Iris pigment epithelial cell (primary cell): Measurements from ENCODE around the gene HSDL1.

ENCODE experiments used
- DNase-seq: peaks from one replicate; pipeline ENCODE4 v3.0.0-alpha.2; 2011; ENCODE audit warnings: low read depth

Gene HSDL1

DNA sequence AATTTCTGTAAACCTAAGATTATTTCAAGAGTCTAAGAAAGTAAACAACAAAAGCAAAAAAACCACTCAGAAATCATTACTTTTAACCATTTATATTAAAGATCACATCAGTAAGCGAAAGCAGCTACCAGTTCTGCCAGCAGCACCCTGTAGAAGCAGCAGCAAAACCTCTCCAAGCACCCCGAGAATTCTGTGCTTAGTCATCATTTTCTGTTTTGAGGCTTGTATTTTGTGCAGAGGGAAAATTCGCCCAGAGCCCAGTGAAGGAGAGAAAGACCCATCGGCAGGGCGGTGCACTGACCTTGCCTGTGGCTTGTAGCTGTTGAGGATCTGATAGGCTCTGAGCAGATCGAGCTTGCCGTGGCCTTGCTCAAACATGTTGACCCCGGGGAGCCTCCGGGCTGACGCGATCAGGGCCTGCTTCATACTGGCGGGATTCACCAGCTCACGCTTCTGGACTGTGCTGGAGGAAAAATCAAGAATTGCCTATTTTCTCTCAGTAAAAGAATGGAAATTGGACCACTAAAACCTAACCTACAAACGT is 63.5 kb downstream of the HSDL1 start:
- no peak for DNase-seq

DNA sequence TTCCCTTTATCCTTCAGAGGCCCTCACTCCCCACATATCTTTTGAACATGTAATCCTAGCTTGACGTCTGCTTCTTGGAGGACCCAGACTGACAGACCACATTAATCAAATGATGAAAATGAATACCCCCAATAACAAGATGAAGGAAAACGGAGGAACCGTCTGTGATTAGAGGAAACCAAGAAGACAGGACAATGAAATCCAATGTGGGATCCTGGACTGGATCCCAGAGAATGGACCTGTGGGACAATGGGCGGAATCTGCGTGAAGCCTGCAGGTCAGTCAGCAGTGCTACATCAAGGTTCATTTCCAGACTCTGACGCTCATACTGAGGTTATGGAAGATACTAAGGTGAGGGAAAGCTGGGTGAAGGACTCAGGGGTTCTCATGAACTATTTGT is 64.2 kb downstream of the HSDL1 start:
- no peak for DNase-seq

DNA sequence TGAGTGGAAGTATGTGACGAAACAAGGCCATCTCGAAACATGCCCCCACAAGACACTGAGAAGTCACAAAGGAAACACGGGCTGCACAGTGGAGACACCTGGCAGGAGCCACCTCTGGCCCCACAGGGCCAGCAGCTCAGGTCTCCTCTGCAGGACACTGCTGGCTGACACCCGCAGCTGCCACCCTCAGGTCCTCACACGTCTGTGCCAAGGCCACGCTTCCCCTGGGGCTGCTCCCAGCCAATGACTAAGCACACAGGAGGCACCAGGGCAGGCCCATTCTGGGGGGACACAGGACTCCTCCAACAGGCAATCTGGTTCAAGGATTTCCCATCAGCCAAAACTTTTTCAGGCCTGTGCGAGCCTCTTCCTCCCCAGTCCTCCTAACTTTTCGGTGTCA is 64.6 kb downstream of the HSDL1 start:
- DNase-seq, result no peak

DNA sequence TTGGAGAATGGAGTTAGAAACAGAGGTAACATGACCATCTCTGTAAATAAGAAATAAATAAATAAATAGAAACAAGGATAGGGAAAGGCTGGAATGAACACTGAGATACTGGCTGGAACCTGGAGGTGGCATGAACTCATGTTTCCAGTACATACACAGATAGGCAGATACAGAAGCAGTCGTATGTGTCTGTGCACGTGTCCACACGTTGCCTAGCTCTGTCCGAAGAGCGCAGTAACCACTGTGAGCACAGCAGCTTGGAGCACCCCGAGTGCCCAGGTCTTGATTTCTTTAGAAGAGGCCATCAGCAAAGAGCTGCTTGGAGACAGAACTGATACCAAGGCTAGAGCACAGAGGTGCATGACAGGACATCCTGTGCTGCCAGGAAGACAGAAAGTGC is 65.3 kb downstream of the HSDL1 start:
- DNase-seq, result no peak

DNA sequence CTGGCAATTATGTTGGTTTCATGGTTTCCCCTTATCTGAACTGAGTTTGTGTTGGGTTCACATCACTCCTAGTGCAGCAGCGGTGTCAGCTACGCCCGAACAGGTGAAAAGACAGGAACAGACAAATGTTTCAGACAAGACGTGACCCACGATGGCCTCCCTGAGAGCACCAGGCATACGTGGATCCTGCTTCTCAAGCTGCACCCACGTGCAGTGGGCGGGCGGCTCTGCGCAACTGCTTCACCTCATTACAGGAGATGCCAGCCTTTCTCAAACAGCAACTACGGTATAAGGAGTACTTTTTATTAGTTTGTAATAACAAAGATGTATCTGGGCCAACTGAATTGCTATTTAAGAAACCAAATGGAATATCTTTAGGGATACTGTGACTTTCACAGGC is 69.6 kb downstream of the HSDL1 start:
- DNase-seq, result no peak

DNA sequence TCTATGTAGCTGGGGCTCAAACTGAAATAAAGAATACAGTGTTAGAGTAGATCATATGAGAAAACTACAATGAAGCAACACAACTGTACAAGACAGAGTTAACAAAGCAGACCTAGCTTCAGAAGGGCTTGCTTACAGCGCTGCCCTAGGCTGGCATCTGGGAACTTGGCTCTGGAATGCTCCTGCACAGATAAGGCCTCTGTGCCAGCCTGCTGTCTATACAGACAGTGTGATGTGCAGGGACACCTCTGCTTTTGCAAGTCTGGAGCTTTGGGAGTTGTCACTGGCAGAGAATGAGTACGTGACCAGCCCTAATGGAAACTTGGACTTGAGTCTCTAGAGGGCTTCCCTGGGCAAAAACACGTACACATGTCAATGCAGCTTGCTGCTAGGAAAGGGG is 70.3 kb downstream of the HSDL1 start:
- DNase-seq, result no peak
